GM23338 (cell line): ENCODE measurements around the gene NDUFA9. TPM values are rescaled to one million over a fixed set of nuclear protein-coding genes. Genes with fewer than 3 reads are reported as not detected.

Experiments used
- ATAC-seq: fragments of 200-7000 bp; cut with Tn5 transposase; 3 replicates; pipeline ENCODE4 v1.9.1; 2020
- DNase-seq: peaks from one replicate; pipeline ENCODE4 v3.0.0-alpha.2; 2015; ENCODE audit warnings: low spot score
- H2AFZ ChIP-seq: fragments of 200-600 bp; sonication (generic); 2 replicates; pipeline ENCODE4 v1.8.0; 2016; ENCODE audit warnings: antibody characterized with exemption, mild to moderate bottlenecking, moderate library complexity
- H3F3A ChIP-seq: fragments of 200-600 bp; sonication (generic); replicated peaks from 2 replicates; pipeline ENCODE4 v1.8.0; 2017; ENCODE audit warnings: antibody characterized with exemption, mixed run types, low read depth
- H3K27ac ChIP-seq: fragments of 200-600 bp; sonication (generic); 2 replicates; pipeline ENCODE4 v1.6.1; 2016; ENCODE audit warnings: low read depth
- H3K27me3 ChIP-seq: fragments of 200-600 bp; sonication (generic); 2 replicates; pipeline ENCODE4 v1.8.0; 2016; ENCODE audit warnings: mild to moderate bottlenecking, mixed run types, moderate library complexity; ENCODE audit not compliant: insufficient read depth
- H3K36me3 ChIP-seq: fragments of 200-600 bp; sonication (generic); 2 replicates; pipeline ENCODE4 v1.8.0; 2016; ENCODE audit warnings: mild to moderate bottlenecking; ENCODE audit not compliant: insufficient read depth
- H3K4me1 ChIP-seq: fragments of 200-600 bp; sonication (generic); 2 replicates; pipeline ENCODE4 v1.8.0; 2016; ENCODE audit warnings: mild to moderate bottlenecking, moderate library complexity; ENCODE audit not compliant: insufficient read depth
- H3K4me2 ChIP-seq: fragments of 200-600 bp; sonication (generic); 2 replicates; pipeline ENCODE4 v1.7.1; 2017; ENCODE audit warnings: mixed run types
- H3K4me3 ChIP-seq: fragments of 200-600 bp; sonication (generic); 2 replicates; pipeline ENCODE4 v1.6.1; 2016; ENCODE audit warnings: mixed run types
- H3K79me2 ChIP-seq: fragments of 200-600 bp; sonication (generic); replicated peaks from 2 replicates; pipeline ENCODE4 v1.8.0; 2017; ENCODE audit warnings: mild to moderate bottlenecking; ENCODE audit not compliant: insufficient read depth
- H3K9me2 ChIP-seq: fragments of 200-600 bp; sonication (generic); 2 replicates; pipeline ENCODE4 v1.8.0; 2017; ENCODE audit not compliant: insufficient read depth
- H4K20me1 ChIP-seq: fragments of 200-600 bp; sonication (generic); replicated peaks from 2 replicates; pipeline ENCODE4 v1.8.0; 2017; ENCODE audit warnings: mild to moderate bottlenecking; ENCODE audit not compliant: insufficient read depth
- H3K27ac Mint-ChIP-seq: 2 replicates; pipeline ENCODE4 v1.8.0; 2020; ENCODE audit warnings: inconsistent platforms, mild to moderate bottlenecking, moderate library complexity, mixed read lengths
- H3K27me3 Mint-ChIP-seq: 3 replicates; pipeline ENCODE4 v1.8.0; 2022; ENCODE audit warnings: low read depth, mild to moderate bottlenecking, moderate library complexity, mixed read lengths, inconsistent platforms; ENCODE audit not compliant: insufficient read depth, poor library complexity
- H3K36me3 Mint-ChIP-seq: 3 replicates; pipeline ENCODE4 v1.8.0; 2021; ENCODE audit warnings: low read depth, mild to moderate bottlenecking, inconsistent platforms, moderate library complexity, mixed read lengths
- H3K4me1 Mint-ChIP-seq: 3 replicates; pipeline ENCODE4 v1.8.0; 2020; ENCODE audit warnings: mild to moderate bottlenecking, inconsistent platforms, mixed read lengths
- H3K4me3 Mint-ChIP-seq: 3 replicates; pipeline ENCODE4 v1.8.0; 2021; ENCODE audit warnings: moderate library complexity, mild to moderate bottlenecking, inconsistent platforms, mixed read lengths
- H3K9me3 Mint-ChIP-seq: 3 replicates; pipeline ENCODE4 v1.8.0; 2020; ENCODE audit warnings: moderate library complexity, mild to moderate bottlenecking, inconsistent platforms, mixed read lengths
- EZH2phosphoT487 ChIP-seq: fragments of 200-600 bp; sonication (generic); IDR thresholded peaks from one replicate; pipeline ENCODE4 v1.8.1; 2018; ENCODE audit warnings: antibody characterized with exemption; ENCODE audit not compliant: unreplicated experiment
- JUNB ChIP-seq: IDR thresholded peaks from one replicate; pipeline ENCODE4 v1.6.1; 2016; ENCODE audit warnings: antibody characterized with exemption; ENCODE audit not compliant: unreplicated experiment
- NANOG ChIP-seq: IDR thresholded peaks from 2 replicates; pipeline ENCODE4 v1.6.1; 2016; ENCODE audit warnings: antibody characterized with exemption, borderline replicate concordance
- POLR2AphosphoS5 ChIP-seq: IDR thresholded peaks from 2 replicates; pipeline ENCODE4 v1.6.1; 2016; ENCODE audit warnings: antibody characterized with exemption, low read depth
- STAT1 ChIP-seq: IDR thresholded peaks from one replicate; pipeline ENCODE4 v1.6.1; 2016; ENCODE audit warnings: antibody characterized with exemption; ENCODE audit not compliant: unreplicated experiment
- ZNF114 ChIP-seq: fragments of 250-450 bp; sonication (Bioruptor Pico); IDR thresholded peaks from 2 replicates; pipeline ENCODE4 v1.5.0; 2020; ENCODE audit warnings: mild to moderate bottlenecking, moderate library complexity
- ZNF331 ChIP-seq: fragments of 250-450 bp; sonication (Bioruptor Pico); IDR thresholded peaks from 2 replicates; pipeline ENCODE4 v1.5.0; 2020; ENCODE audit warnings: low read depth, mild to moderate bottlenecking, moderate library complexity
- polyA plus RNA-seq: library from polyadenylated mRNA; unstranded; fragments of >200 nt; fragmentation: Nextera tagmentation; extraction: Ambion mirVana; gene quantifications from 2 replicates; pipeline ENCODE4 v1.2.1, GENCODE V29; 2016
- total RNA-seq: library from RNA; depleted of rRNA; stranded (reverse); fragments of >200 nt; shearing (Covaris generic); gene quantifications from 2 replicates; pipeline ENCODE4 v1.2.3, GENCODE V29; 2014
- TF ChIP-seq, protein P1 (sequence below): fragments of 250-450 bp; sonication (Bioruptor Pico); IDR thresholded peaks from 2 replicates; pipeline ENCODE4 v1.5.0; 2020; ENCODE audit warnings: mild to moderate bottlenecking, moderate library complexity
- TF ChIP-seq, protein P2 (sequence below), 2 experiments: fragments of 200-600 bp in 1 of 2; sonication (generic) in 1 of 2; conservative IDR thresholded peaks; 2 replicates each; pipeline versions ENCODE4 v1.5.1 to v1.6.1; 2016 to 2017; ENCODE audit warnings: antibody characterized with exemption in 2 of 2, low read depth in 2 of 2, mild to moderate bottlenecking in 2 of 2, moderate library complexity in 1 of 2

The NDUFA9 gene
- total and polyA plus RNA-seq, 2 experiments from 2014 or later: 35.4 to 79.8 TPM

DNA sequence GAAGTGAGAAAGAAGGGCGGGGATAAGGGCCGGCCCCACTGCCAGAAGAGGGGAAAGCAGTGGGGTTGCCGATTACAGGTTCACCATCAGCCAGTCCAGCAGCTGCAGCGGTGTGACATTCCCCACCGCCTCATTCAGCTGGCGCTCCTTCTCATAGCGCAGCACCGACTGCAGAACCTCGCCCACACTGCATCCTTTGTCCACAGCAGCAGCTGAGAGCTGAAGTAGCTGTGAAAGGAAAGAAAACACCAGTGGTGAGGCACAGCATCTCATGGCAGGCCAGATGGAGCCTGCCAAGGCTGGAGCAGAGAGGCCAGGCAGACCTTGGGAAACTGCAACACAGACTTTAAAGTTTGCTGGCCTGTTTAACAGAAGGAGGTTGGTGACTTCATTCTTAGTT is 33.2 kb upstream of the NDUFA9 start:
- Histone ChIP-seq H3F3A (no peaks in the 10 kb centered on the region), H3K79me2 (no peaks in the 10 kb centered on the region), H3K4me1 (no peaks in the 10 kb centered on the region), H3K36me3 (no peaks in the 10 kb centered on the region), H3K27me3 (no peaks in the 10 kb centered on the region), H3K4me2 (no peak overlapping the region), H2AFZ (no peak overlapping the region), H4K20me1 (no peaks in the 10 kb centered on the region), H3K9me2 (no peaks in the 10 kb centered on the region), H3K4me3 (no peak overlapping the region), H3K27ac (no peak overlapping the region)
- H3K4me3 Mint-ChIP-seq: no peak overlapping the region
- 0 out of 3 replicates have a peak, but pooled peaks cover 4% of the 10 kb centered on the region for H3K36me3 Mint-ChIP-seq
- DNase-seq: no peak
- H3K27ac Mint-ChIP-seq: no peak overlapping the region
- no peaks in the 10 kb centered on the region for H3K27me3 Mint-ChIP-seq
- no peaks in the 10 kb centered on the region for H3K9me3 Mint-ChIP-seq
- ATAC-seq: no peak
- no peak for TF ChIP-seq ZNF114 (CRISPR knock-in tag)
- TF ChIP-seq, protein P1, sequence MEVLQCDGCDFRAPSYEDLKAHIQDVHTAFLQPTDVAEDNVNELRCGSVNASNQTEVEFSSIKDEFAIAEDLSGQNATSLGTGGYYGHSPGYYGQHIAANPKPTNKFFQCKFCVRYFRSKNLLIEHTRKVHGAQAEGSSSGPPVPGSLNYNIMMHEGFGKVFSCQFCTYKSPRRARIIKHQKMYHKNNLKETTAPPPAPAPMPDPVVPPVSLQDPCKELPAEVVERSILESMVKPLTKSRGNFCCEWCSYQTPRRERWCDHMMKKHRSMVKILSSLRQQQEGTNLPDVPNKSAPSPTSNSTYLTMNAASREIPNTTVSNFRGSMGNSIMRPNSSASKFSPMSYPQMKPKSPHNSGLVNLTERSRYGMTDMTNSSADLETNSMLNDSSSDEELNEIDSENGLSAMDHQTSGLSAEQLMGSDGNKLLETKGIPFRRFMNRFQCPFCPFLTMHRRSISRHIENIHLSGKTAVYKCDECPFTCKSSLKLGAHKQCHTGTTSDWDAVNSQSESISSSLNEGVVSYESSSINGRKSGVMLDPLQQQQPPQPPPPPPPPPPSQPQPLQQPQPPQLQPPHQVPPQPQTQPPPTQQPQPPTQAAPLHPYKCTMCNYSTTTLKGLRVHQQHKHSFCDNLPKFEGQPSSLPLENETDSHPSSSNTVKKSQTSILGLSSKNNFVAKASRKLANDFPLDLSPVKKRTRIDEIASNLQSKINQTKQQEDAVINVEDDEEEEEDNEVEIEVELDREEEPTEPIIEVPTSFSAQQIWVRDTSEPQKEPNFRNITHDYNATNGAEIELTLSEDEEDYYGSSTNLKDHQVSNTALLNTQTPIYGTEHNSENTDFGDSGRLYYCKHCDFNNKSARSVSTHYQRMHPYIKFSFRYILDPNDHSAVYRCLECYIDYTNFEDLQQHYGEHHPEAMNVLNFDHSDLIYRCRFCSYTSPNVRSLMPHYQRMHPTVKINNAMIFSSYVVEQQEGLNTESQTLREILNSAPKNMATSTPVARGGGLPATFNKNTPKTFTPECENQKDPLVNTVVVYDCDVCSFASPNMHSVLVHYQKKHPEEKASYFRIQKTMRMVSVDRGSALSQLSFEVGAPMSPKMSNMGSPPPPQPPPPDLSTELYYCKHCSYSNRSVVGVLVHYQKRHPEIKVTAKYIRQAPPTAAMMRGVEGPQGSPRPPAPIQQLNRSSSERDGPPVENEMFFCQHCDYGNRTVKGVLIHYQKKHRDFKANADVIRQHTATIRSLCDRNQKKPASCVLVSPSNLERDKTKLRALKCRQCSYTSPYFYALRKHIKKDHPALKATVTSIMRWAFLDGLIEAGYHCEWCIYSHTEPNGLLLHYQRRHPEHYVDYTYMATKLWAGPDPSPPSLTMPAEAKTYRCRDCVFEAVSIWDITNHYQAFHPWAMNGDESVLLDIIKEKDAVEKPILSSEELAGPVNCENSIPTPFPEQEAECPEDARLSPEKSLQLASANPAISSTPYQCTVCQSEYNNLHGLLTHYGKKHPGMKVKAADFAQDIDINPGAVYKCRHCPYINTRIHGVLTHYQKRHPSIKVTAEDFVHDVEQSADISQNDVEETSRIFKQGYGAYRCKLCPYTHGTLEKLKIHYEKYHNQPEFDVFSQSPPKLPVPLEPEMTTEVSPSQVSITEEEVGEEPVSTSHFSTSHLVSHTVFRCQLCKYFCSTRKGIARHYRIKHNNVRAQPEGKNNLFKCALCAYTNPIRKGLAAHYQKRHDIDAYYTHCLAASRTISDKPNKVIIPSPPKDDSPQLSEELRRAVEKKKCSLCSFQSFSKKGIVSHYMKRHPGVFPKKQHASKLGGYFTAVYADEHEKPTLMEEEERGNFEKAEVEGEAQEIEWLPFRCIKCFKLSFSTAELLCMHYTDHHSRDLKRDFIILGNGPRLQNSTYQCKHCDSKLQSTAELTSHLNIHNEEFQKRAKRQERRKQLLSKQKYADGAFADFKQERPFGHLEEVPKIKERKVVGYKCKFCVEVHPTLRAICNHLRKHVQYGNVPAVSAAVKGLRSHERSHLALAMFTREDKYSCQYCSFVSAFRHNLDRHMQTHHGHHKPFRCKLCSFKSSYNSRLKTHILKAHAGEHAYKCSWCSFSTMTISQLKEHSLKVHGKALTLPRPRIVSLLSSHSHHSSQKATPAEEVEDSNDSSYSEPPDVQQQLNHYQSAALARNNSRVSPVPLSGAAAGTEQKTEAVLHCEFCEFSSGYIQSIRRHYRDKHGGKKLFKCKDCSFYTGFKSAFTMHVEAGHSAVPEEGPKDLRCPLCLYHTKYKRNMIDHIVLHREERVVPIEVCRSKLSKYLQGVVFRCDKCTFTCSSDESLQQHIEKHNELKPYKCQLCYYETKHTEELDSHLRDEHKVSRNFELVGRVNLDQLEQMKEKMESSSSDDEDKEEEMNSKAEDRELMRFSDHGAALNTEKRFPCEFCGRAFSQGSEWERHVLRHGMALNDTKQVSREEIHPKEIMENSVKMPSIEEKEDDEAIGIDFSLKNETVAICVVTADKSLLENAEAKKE (CRISPR knock-in tag): no peak
- no peak for TF ChIP-seq EZH2phosphoT487
- TF ChIP-seq JUNB: no peak
- no peak for TF ChIP-seq STAT1
- TF ChIP-seq, protein P2, sequence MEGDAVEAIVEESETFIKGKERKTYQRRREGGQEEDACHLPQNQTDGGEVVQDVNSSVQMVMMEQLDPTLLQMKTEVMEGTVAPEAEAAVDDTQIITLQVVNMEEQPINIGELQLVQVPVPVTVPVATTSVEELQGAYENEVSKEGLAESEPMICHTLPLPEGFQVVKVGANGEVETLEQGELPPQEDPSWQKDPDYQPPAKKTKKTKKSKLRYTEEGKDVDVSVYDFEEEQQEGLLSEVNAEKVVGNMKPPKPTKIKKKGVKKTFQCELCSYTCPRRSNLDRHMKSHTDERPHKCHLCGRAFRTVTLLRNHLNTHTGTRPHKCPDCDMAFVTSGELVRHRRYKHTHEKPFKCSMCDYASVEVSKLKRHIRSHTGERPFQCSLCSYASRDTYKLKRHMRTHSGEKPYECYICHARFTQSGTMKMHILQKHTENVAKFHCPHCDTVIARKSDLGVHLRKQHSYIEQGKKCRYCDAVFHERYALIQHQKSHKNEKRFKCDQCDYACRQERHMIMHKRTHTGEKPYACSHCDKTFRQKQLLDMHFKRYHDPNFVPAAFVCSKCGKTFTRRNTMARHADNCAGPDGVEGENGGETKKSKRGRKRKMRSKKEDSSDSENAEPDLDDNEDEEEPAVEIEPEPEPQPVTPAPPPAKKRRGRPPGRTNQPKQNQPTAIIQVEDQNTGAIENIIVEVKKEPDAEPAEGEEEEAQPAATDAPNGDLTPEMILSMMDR (conservative IDR thresholded peaks at IDR 0.05; ENCODE audit: low read depth in 2 of 2): no peak
- TF ChIP-seq NANOG: no peak
- no peak for TF ChIP-seq ZNF331 (CRISPR knock-in tag)
- no peak for TF ChIP-seq POLR2AphosphoS5
- no peaks in the 10 kb centered on the region for H3K4me1 Mint-ChIP-seq
